Embryonic facial prominence (tissue), 1 donor: ENCODE measurements around the gene LINGO3.

Source experiments
- DNase-seq: peaks from one replicate; pipeline ENCODE4 v3.0.0-alpha.2; 2016; ENCODE audit errors: extremely low spot score

Gene LINGO3

DNA sequence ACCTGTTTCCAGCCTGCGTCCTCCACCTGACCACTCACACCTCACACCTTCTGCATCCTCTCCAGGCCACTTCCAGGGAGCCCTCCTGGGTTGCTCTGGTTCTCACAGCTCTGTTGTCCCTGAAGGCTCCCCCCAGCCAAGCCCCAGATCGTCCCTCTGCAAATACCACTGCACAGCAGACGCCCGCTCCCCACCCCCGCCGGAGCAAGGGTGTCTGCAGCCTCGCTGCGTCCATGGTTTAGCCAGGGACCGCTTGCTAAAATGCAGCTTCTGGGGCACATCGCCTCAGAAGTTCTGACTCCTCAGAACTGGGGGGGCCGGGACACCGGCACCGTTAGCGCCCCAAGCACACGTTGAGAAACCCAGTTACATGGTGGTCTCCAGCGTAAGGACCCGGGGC is 983 bp downstream of the LINGO3 start:
- no peak for DNase-seq

GRCh38 chr19:2306281-2306806 is 1.6 kb downstream of the LINGO3 start:
- DNase-seq: no peak

DNA sequence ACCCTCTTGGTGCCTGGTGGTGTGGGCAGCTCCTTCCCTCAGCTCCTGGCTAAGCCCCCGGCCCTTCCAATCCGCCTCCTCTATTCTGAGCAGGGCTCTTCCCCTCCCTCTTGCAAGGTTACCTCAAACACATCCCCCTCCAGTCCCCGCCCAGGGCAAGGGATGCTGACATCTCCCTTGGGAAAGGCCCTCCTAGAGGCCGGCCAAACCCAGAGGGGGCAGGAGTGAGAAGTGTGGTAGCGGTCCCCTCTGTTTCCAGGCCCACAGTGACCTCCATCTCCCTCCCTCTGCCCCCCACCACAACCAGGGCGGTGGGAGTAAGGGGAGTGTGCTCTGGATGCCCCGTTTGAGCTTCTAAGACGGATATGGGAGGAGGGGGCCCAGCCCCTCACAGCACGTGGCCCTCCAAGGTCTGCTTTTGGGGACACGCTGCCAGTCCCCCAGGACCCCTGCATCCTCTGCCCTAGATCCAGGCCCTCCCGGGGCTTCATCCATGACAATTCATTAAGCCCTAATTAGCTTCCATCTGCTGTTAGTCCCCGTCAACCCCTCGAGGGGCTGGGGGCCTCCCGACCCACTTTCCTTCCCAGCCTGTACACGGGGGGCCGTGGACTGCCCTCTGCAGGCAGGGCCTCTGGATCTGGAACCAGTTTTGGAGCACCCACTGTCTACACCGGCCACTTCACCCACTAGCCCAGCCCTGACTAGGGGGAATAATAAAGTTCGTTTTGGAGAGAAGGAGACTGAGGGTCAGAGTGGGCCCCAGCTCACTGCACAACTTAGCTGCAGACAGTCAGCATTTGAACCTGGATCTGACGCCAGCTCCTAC is 2.3 kb downstream of the LINGO3 start:
- DNase-seq: no peak

- no peak for DNase-seq
Measured at GRCh38 chr19:2303211-2303798, 4.6 kb downstream of the LINGO3 start.

DNA sequence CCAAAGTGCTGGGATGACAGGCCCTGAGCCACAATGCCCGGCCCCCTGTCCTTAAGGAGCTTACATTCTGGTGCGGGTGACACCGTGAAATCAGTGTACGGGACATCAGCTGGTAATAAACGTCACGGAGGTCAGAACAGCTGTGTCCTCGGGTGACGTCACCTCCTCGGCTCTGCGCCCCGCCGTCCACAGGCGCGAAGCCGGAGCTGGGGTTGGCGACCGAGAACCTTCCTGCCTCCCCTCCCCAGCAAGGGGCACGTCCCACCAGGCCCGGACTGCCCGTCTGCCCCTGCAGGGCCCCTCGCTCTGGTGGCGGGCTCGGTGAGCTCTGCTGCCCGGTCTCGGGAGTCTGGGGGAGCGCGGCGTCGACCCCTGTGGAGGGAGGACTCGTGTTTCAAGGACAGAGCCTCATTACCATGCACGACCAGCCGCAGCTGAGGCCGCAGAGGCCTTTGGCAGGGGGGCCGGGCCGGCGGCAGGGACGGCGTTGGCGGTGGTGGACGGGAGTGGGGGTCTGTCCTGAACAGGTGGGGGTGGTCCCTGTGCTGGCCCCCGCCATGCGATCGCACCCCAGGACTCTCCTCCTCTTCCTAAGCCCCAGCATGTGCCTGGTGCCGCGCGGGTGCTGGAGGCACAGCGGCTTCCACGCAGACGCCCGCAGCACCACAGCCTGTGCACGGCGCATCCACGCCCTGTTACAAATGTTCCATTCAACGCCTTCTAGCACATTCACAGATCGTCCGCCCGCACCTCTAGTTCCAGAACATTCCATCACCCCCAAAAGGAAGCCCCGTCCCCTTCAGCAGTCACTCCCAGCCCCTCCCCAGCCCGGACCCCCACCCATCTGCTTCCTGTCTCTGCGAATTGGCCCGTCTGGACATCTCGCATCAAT is 5.4 kb downstream of the LINGO3 start:
- no peak for DNase-seq

DNA sequence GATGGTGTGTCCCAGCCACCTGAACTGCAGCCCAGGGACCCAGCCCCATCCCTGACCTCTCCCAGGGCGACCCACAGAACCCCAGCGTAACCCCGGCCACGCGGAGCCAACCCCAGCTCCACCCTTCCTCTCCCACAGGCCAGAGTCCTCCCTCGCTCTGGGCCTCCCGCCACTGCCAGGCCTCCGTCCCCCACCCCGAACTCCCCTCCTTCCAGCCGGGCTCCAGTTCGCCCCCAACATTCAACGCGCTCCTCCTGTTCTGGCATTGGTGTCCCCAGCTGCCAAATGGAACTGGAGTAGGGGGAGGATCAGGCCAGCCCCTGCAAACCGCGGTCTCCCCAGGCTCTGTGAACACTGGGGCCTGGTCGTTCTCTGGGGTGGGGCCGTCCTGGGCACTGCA is 7.4 kb downstream of the LINGO3 start:
- no peak for DNase-seq

- DNase-seq: no peak
Measured at GRCh38 chr19:2296141-2296540, 11.8 kb downstream of the LINGO3 start.

- no peak for DNase-seq
Measured at GRCh38 chr19:2294687-2295335, 13.1 kb downstream of the LINGO3 start.

- no peak for DNase-seq
Measured at GRCh38 chr19:2291185-2291751, 16.7 kb downstream of the LINGO3 start.

DNA sequence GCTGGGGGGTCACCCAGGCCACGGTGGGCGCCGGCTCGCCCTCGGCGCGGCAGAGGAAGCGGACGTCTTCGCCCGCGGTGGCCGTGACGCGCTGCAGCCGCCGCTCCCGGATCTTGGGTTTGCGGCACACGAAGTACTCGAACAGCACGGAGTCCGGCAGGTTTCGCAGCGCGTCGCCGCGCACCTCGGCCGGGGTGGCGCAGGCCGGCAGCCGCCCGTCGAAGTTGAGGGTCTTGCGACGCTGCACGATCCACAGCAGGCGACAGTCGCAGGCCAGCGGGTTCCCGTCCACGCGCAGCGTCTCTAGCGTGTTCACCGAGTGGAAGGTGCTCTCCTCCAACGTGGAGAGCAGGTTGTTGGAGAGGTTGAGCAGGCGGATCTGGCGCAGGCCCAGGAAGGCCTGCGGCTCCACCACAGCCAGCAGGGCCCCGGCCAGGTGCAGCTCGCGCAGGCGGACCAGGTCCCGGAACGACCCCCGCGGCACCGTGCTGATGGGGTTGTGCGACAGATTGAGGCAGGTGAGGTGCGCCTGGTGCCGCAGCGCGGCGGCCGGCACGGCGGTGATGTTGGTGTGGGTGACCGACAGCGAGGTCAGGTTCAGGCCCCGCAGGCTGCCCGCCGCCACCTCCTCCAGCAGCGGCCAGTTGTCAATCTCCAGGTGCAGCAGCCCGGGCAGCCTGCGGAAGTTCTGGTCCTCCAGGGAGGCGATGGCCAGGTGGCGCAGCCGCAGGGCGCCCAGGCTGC is 17.3 kb downstream of the LINGO3 start:
- DNase-seq: no peak

DNA sequence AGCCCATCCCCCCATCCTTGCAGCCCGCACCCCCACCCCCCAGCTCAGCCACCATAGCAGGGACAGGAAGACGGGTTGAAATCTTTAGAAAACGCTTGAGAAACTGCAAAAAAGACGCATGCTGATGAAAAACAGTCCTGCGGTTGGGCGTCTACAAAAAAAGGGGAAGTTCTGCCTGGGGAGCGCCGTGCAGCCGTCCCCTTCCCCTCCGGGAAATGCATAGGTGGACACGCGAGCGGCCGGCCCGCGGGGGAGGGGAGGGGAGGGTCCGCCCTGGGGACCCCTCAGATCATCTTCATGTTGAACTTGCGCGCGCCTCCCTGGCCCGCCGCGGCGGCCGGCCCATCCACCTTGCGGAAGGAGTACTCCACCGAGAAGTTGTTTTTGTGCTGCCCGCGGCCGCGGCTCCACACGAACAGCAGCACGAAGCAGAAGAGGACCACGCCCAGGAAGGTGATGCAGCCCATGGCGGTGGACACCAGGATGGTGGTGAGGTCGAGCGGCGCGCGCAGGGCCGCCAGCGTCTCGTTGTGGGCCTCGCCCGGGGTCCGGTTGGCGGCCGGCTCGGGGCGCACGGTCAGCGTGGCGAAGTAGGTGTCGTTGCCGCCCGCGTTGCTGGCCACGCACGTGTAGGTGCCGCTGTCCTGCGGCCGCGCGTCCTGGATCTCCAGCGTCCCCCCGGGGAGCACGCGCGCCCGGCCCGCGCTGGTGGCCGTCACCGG is 18.1 kb downstream of the LINGO3 start:
- DNase-seq: no peak

- DNase-seq: no peak
Measured at GRCh38 chr19:2288818-2289713, 18.9 kb downstream of the LINGO3 start.

DNA sequence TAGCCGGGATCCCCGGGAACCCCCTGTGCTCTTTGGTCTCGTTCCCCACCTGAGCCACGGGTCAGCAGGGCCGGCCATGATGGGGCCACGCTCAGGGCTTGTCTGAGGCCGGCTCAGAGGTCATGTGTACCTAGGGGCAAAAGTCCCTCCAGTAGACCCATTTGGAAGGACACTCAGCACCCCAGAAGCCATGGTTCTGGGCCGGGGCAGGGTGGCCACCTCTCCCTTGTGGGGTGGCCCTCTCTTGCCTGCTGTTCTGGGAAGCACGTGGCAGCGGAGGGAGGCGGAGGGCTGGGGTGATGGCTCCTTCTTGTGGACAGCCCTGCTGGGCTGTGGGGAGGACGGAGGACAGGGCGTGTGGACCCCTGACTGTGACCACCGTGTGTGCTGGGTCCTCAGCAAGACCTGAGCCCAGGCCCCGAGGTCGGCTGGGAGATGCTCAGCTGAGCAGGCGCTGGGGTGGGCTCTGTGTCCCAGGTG is 19.6 kb downstream of the LINGO3 start:
- no peak for DNase-seq

- DNase-seq: no peak
Measured at GRCh38 chr19:2287585-2288337, 20.2 kb downstream of the LINGO3 start.

GRCh38 chr19:2286402-2287140 is 21.4 kb downstream of the LINGO3 start:
- no peak for DNase-seq

- DNase-seq: no peak
Measured at GRCh38 chr19:2283835-2284507, 24.0 kb downstream of the LINGO3 start.

DNA sequence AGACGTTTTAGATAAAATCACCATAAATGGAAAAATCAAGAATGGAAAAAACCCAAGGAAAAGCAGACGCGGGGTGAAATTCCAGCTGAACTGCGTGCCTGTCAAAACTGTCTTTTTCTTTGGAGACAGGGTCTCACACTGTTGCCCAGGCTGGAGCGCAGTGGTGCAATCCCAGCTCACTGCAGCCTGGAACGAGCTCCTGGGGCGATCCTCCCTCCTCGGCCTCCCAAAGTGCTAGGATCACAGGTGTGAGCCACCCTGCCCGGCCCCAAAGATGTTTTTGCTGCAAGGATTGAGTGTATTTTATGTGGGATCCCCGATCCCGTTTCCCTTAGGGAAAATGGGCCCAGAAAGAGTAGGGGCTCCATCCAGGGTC is 25.1 kb downstream of the LINGO3 start:
- no peak for DNase-seq
